WERI-Rb-1 (cell line): ENCODE data around the gene METRN.

Source experiments
- DNase-seq: peaks from one replicate; pipeline ENCODE4 v3.0.0-alpha.2; 2020
- H3K27ac ChIP-seq: fragments of 250-450 bp; sonication (Bioruptor Pico); 2 replicates; pipeline ENCODE4 v1.5.1; 2020; ENCODE audit warnings: mild to moderate bottlenecking, moderate library complexity
- H3K27me3 ChIP-seq: fragments of 250-450 bp; sonication (Bioruptor Pico); 2 replicates; pipeline ENCODE4 v1.5.1; 2021; ENCODE audit warnings: mild to moderate bottlenecking, low read depth, moderate library complexity; ENCODE audit not compliant: insufficient read depth, severe bottlenecking
- H3K36me3 ChIP-seq: fragments of 250-450 bp; sonication (Bioruptor Pico); 2 replicates; pipeline ENCODE4 v1.5.1; 2020; ENCODE audit warnings: mild to moderate bottlenecking, moderate library complexity
- H3K4me3 ChIP-seq: 2 replicates; pipeline ENCODE4 v1.5.1; 2011; ENCODE audit warnings: low read depth, mild to moderate bottlenecking, control low read depth, low read length
- H3K9me3 ChIP-seq: fragments of 250-450 bp; sonication (Bioruptor Pico); 2 replicates; pipeline ENCODE4 v1.5.1; 2021; ENCODE audit warnings: mild to moderate bottlenecking, moderate library complexity; ENCODE audit not compliant: severe bottlenecking
- TF ChIP-seq, protein P1 (sequence below): IDR thresholded peaks from 2 replicates; pipeline ENCODE4 v1.5.1; 2011; ENCODE audit warnings: low read depth, mild to moderate bottlenecking, control low read depth, inconsistent platforms, low read length

METRN gene

DNA sequence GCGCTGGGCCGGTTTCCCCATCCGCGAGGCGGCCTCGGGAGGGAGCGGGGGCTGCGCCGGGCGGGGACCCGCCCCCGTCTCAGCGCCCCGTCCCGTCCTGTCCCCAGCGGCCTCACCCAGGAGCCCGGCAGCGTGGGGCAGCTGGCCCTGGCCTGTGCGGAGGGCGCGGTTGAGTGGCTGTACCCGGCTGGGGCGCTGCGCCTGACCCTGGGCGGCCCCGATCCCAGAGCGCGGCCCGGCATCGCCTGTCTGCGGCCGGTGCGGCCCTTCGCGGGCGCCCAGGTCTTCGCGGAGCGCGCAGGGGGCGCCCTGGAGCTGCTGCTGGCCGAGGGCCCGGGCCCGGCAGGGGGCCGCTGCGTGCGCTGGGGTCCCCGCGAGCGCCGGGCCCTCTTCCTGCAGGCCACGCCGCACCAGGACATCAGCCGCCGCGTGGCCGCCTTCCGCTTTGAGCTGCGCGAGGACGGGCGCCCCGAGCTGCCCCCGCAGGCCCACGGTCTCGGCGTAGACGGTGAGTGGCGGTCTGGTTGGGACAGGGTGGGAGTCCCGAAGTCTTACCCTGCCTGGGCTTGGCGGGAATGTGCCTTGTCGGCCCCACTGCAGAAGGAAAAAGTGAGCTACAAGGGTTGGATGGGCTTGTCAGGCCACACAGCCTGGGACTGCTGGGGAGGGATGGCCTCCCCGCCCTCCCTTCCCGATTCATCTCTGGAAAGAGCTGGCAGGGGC is 720 bp downstream of the METRN start:
- DNase-seq, result peak; percentile 46
- Histone ChIP-seq H3K36me3 (no peaks in the 10 kb centered on the region; the same call in 1 of the 2 replicates), H3K9me3 (no peaks in the 10 kb centered on the region), H3K27me3 (peaks cover 3% of the 10 kb centered on the region), H3K27ac (peak overlapping the region; percentile 21; the same call in 1 of the 2 replicates), H3K4me3 (peak overlapping the region; percentile 59)
- TF ChIP-seq, protein P1, sequence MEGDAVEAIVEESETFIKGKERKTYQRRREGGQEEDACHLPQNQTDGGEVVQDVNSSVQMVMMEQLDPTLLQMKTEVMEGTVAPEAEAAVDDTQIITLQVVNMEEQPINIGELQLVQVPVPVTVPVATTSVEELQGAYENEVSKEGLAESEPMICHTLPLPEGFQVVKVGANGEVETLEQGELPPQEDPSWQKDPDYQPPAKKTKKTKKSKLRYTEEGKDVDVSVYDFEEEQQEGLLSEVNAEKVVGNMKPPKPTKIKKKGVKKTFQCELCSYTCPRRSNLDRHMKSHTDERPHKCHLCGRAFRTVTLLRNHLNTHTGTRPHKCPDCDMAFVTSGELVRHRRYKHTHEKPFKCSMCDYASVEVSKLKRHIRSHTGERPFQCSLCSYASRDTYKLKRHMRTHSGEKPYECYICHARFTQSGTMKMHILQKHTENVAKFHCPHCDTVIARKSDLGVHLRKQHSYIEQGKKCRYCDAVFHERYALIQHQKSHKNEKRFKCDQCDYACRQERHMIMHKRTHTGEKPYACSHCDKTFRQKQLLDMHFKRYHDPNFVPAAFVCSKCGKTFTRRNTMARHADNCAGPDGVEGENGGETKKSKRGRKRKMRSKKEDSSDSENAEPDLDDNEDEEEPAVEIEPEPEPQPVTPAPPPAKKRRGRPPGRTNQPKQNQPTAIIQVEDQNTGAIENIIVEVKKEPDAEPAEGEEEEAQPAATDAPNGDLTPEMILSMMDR, result peak; percentile 49

DNA sequence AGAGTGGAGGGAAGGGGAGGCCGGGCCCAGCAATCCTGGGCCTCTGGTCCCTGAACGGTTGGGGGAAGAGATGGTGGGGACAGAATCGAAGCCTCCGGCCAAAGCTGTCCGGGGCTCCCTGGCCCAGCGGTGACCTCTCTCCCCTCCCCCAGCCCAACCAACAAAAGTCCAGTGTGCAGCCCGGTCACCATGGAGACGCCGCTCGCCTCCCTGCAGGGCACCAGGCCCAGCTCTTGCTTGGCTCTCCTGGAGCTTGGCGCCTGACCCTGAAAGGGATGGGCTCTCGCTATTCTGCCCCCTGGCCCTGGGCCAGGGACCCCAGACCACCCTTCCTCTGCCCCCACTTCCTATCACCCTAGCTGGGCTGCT is 1.3 kb downstream of the METRN start:
- Histone ChIP-seq H3K27ac (no peak overlapping the region), H3K36me3 (no peaks in the 10 kb centered on the region; the same call in 1 of the 2 replicates), H3K27me3 (no peaks in the 10 kb centered on the region), H3K4me3 (peak overlapping the region; percentile 36), H3K9me3 (no peaks in the 10 kb centered on the region)
- TF ChIP-seq, protein P1, result no peak
- no peak for DNase-seq

DNA sequence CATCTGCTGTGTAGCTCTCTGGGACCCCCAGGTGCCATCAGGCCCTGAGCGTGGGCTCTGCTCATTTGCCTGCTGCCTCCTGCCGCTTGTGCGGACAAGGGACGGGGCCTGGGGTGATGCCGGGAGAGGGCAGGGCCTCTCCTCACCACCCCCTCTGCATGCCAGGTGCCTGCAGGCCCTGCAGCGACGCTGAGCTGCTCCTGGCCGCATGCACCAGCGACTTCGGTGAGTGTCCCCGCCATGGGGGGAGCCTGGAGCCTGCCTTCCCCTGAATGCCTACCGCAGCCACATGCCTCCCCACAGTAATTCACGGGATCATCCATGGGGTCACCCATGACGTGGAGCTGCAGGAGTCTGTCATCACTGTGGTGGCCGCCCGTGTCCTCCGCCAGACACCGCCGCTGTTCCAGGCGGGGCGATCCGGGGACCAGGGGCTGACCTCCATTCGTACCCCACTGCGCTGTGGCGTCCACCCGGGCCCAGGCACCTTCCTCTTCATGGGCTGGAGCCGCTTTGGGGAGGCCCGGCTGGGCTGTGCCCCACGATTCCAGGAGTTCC is 1.9 kb downstream of the METRN start:
- peaks cover 2% of the 10 kb centered on the region; the same call in 1 of the 2 replicates for H3K36me3 ChIP-seq
- no peak for DNase-seq
- H3K27me3 ChIP-seq, result no peaks in the 10 kb centered on the region
- H3K27ac ChIP-seq, result no peak overlapping the region
- TF ChIP-seq, protein P1, result no peak
- H3K9me3 ChIP-seq, result no peaks in the 10 kb centered on the region
- H3K4me3 ChIP-seq, result no peak overlapping the region

DNA sequence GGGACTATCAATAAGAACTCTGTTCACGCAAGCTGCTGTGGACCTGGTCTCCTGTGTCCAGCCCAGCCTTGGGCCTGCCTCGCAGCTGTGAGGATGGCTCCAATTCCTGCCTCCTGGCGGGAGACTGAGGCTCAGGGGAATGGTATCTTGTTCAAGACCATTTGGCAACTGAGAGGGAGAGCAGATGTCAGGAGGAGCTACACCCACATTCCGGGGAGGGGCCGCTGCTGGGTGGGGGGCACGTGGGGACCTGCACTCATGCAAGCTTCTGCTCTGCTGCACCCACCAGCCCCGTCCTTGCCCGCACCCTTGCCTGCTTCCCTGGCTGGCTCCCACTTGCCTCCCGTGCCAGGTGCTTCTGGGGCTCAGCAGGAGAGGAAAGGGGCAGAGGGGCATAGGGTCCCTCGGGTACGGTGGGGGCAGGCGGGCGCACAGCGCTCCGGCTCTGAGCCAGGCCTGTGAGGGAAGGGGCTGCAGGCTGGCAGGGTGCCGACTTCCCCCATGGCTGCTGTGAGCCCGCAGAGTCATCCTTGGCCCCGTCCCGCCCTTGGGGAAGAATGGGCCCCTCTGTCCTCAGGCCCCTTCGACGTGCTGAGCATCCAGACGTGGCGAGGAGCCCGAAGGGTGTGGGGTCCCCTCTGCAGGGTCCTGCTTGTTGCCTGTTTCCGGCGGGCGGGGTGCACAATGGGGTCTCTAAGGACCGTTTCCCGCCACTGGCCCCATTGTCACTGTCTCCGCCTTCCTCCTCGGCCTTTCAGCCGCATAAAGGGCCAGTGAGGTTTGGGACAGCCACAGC is 2.7 kb downstream of the METRN start:
- TF ChIP-seq, protein P1, result no peak
- Histone ChIP-seq H3K27ac (no peak overlapping the region; the same call in 1 of the 2 replicates), H3K36me3 (peaks cover 6% of the 10 kb centered on the region; the same call in 1 of the 2 replicates), H3K27me3 (no peaks in the 10 kb centered on the region), H3K4me3 (no peak overlapping the region), H3K9me3 (no peaks in the 10 kb centered on the region)
- DNase-seq, result no peak

DNA sequence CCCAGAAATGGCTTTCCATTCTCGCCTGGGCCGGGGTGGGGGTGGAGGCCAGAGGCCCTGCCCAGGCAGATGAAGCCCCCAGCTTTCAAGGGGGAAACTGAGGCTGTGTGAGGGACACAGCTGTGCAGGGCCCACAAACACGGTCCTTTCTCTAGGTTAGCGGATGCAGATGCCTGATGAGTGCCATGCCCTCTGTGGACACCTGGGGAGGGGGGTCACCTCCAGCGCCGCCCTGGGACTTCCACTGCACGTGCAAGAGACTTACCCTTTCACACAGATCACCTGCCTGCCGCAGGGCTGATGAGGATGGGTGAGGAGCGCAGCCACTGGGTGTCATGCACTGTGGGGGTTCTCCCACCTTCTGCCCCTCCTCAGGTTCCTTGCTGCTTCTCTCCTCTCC is 3.5 kb downstream of the METRN start:
- no peak for DNase-seq
- Histone ChIP-seq H3K9me3 (no peaks in the 10 kb centered on the region), H3K36me3 (peaks cover 6% of the 10 kb centered on the region), H3K27ac (no peak overlapping the region; the same call in 1 of the 2 replicates), H3K4me3 (no peak overlapping the region), H3K27me3 (no peaks in the 10 kb centered on the region)
- TF ChIP-seq, protein P1, result no peak
